DMS53 treated with DMSO at 0.1 percent for 48 hours (cell line): ENCODE measurements around the gene HIPK4.
A peak's percentile ranks its signal among the peaks of the same experiment; 100 is the strongest.
"Not testable (repeated sequence)": the region's sequence is repeated elsewhere in the genome, so short reads cannot be mapped to it uniquely, and the experiment has no call there.

Experiments used
- DNase-seq: peaks from one replicate; lab custom pipeline; 2025; ENCODE audit not compliant: unreplicated experiment; lab: John Stamatoyannopoulos, UW

Gene HIPK4

GRCh38 chr19:40390084-40390742, at the start of gene HIPK4:
HIPK4 (minus strand) TSS chr19:40390181; CDS start chr19:40389902, 279 bp downstream.
- no peak for DNase-seq

DNA sequence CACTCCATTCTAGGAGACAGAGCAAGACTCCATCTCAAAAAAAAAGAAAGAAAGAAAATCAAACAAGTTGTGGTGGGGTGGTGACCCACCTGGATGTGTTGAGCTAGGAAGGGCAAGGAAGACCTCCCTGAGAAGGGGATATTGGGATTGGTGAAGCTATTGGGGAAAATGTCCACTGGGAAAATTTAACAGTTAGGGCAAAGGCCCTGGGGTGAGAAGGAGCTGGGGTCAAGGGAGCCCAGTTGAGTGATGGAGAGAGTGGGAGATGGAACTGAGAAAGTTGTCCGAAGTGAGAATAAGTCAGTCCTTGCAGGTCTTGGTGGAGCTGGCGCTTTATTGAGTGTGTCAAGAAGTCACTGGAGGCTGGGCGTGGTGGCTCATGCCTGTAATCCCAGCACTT, 48.3 kb upstream of the HIPK4 start:
- no peak for DNase-seq

DNA sequence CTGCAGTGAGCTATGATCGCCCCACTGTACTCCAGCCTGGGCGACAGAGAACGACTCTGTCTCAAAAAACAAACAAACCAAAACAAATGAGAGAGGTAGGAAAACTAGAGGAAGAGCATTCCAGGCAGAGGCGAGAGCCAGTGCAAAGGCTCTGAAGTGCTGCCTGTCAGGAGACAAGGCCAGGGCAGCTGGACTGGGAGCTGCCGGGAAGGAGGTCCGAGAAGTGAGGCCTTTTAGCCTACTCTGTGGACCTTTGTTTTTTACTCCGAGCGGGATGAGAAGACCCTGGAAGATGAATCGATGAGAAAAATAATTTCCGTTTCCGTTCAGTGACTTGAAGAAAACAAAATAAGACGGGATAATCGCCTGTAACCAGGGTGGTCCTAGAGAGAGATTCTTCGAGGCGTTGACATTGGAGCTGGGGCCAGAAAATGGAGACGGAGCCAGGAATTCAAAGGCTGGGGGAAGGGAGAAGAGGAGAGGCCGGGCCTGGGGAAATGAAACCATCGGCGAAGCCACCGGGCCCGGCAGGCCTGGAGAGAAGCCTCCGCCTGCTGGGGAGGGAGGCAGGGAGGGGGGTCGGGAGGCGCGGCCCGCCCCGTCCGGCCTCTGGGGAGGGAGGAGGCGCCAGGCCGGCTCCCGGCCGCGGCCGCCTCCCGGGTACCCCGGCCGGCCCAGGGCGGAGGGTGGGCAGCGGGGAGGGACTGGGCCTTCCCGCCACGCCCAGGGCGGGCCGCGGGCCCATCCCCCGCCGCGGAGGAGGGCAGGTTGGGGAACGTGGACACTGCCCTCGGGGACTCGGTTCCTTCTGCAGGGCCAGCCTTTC, 43.6 kb upstream of the HIPK4 start:
- DNase-seq = peak; percentile 91

- DNase-seq = not testable (repeated sequence)
Observed at GRCh38 chr19:40432760-40433159, 42.8 kb upstream of the HIPK4 start.

GRCh38 chr19:40431698-40432097, 41.7 kb upstream of the HIPK4 start:
- DNase-seq = no peak

- not testable (repeated sequence) for DNase-seq
Observed at GRCh38 chr19:40430242-40430641, 40.3 kb upstream of the HIPK4 start.

- not testable (repeated sequence) for DNase-seq
Observed at GRCh38 chr19:40428197-40428596, 38.2 kb upstream of the HIPK4 start.

- DNase-seq = peak; percentile 99
Observed at GRCh38 chr19:40425450-40426287, 35.7 kb upstream of the HIPK4 start, which contains the start of gene SERTAD1. SERTAD1 (minus strand) TSS chr19:40425992; CDS start chr19:40423546, 2,446 bp downstream.

GRCh38 chr19:40424637-40425449, 34.9 kb upstream of the HIPK4 start:
- DNase-seq = no peak

DNA sequence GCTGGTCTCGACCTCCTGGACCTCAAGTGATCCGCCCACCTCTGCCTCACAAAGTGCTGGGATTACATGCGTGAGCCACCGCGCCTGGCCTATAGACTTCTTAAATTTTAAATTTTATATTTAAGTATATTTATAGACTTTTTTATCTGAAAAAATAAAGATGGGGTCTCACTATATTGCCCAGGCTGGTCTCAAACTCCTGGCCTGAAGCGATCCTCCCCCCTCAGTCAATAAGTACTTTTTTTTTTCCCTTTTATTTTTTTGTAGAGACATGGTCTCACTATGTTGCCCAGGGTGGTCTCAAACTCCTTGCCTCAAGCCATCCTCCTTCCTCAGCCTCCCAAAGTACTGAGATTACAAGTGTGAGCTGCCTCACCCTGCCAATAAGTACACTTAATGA, 34.0 kb upstream of the HIPK4 start:
- no peak for DNase-seq

DNA sequence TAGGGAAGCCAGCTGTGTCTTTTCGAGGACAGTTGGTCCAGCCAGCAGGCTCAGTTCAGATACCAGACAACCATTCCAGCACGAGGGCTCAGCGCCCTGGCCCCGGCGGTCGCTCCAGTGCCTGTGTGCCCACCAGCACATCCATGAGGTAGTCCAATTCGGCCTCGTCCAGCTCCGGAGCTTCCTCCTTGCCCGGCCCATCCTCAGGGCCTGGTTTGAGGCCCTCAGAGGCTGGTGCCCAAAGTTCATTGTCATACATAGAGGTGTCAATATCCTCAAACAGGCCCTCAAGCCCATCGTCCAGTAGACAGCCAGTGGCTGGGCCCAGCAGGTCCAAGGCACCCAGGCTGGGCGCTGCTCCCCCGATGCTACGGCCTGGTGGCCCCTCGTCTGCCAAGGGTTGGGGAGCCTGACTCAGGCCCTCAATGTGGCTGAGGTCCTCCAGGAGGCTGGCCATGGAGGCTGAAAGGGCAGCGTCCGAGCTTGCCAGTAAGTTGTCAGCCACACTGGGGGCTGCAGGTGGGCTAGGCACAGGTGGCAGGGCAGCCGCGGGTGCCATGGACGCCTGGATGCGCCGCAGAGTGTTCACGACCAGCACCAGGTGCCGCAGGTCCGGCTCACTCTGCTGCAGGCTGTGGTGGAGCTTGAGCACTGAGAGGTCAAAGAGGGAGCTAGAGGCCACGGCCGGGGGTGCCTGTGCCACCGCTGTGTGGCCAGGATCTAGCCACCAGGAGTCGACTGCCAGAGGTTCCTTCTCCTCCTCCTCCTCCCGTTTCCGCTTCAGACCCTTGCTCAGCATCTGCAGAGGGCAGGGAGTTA, 33.0 kb upstream of the HIPK4 start:
- no peak for DNase-seq

DNA sequence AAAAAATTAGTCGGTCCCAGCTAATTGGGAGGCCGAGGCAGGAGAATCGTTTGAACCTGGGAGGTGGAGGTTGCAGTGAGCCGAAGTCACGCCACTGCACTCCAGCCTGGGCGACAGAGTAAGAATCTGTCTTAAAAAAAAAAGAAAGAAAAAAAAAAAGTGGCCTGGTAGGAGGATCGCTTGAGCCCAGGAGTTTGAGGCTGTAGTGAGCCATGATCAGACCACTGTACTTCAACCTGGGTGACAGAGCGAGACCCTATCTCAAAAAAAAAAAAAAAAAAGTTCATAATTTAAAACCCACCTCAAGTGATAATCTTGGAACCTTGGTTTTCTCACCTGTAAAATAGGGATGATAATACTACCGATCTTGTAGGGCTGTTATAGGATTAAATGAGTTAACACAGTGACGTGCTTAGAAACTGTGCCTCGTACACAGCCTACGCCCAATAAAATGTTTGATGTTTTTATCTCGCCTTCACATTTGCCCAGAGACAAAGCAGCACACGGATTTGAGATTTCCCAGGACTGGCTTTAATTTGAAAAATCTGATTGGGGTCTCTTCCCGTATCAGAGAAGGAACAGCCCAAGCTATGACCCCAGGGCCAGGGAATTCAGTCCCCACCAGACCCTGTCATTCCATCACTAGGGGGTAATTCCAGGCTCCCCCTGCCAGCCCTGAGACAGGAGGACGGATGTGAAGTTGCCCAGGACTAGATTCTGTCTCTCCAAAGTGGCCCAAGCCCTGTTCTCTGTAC, 32.2 kb upstream of the HIPK4 start:
- DNase-seq = no peak

- peak; percentile 92 for DNase-seq
Observed at GRCh38 chr19:40420766-40421765, 31.1 kb upstream of the HIPK4 start.

- no peak for DNase-seq
Observed at GRCh38 chr19:40420451-40420765, 30.4 kb upstream of the HIPK4 start.

- no peak for DNase-seq
Observed at GRCh38 chr19:40419780-40420179, 29.8 kb upstream of the HIPK4 start.

DNA sequence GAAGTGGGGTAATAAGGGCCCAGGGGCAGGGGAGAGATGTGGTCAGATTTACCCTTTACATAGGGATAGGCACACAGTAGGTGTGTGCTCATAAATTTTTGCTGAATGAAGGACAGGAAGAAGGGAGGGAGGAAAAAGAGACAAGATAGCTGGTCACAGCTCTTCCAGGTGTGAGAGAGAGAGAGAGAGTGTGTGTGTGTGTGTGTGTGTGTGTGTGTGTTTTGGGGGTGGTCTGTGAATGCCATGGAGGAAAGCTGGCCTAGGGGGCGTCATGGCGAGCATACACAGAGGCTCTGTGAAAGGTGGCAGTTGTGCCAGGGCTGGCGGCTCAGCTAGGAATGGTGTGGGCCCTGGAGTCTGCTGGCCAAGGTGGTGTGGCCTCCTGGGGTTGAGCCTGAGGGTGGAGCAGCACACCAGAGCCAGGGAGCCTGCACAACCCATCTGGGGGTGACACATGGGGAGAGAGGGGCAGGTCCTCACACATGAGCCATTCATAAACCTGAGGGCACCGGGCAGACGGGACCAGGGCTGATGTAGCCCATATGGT, 29.2 kb upstream of the HIPK4 start:
- DNase-seq = no peak

- no peak for DNase-seq
Observed at GRCh38 chr19:40418040-40418439, 28.1 kb upstream of the HIPK4 start.

DNA sequence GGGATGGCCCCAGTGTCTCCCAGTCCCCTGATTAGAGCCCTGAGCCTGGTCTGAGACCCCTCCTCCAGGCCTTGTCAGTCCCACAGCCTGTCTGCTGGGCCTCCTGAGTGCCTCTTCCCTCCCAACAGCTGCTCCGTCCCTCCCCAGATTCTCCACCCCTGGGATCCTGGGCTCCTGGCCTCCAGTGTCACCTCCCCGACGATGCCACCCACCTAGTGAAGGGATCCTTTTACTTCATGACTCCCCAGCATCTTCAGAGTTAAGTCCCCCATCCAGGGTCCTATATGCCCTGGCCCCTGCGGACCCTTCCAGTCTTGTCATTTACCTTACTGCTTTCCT, 27.6 kb upstream of the HIPK4 start:
- DNase-seq = no peak
